Measurements from ENCODE around the gene ZFPM1. TPM values are rescaled to one million over a fixed set of nuclear protein-coding genes. Genes with fewer than 3 reads are reported as not detected.

The ZFPM1 gene
- total RNA-seq, 1 donor from 2014 or later, result 9.6 TPM

Small RNA genes within 50 kb of the gene (microRNA-seq; reads per million reads assigned to microRNA genes)
- gene MIR5189, result not detected

Other genes with a start within 250 kb of the ZFPM1 start
- 1.5 TPM for gene ZNF469, start 70.3 kb upstream of the ZFPM1 start, total RNA-seq
- gene ZC3H18, start 117.1 kb downstream of the ZFPM1 start, total RNA-seq, result 20.6 TPM
- not detected for gene IL17C, start 185.3 kb downstream of the ZFPM1 start, total RNA-seq
- 26.8 TPM for gene CYBA, start 197.8 kb downstream of the ZFPM1 start, total RNA-seq
- gene MVD, start 209.8 kb downstream of the ZFPM1 start, total RNA-seq, result 27.1 TPM
- gene SNAI3, start 233.2 kb downstream of the ZFPM1 start, total RNA-seq, result 0.97 TPM